Measurements from ENCODE around the gene EGFR.

EGFR gene

DNA sequence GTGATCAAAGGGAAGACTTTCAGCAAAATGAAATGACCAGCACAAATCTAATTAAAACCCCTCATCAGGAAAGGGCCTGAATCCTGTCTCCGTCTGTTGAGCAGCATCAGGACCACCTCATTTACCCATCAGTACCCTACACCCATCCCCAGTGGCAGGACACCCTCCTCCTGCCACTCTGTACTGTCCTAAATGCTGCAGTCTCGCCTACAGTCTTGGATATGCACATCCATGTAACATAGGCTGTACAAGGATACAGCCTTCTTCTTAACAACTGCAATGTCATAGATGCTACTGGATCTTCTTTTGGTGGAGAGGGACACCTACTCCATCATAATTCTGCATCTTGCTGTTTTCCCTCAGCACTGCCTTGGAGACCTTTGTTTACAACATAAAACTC, 206.0 kb downstream of the EGFR start:
- no peak overlapping the region for H3K4me3 ChIP-seq (ENCODE audit: low read depth, low read length)
- TF ChIP-seq CTCF (IDR thresholded peaks at IDR 0.05; ENCODE audit: borderline replicate concordance, insufficient read depth, low read depth, low read length), result no peak

GRCh38 chr7:55230014-55230413, 211.2 kb downstream of the EGFR start:
- TF ChIP-seq CTCF (IDR thresholded peaks at IDR 0.05; ENCODE audit: borderline replicate concordance, insufficient read depth, low read depth, low read length), result no peak
- no peak overlapping the region for H3K4me3 ChIP-seq (ENCODE audit: low read depth, low read length)

DNA sequence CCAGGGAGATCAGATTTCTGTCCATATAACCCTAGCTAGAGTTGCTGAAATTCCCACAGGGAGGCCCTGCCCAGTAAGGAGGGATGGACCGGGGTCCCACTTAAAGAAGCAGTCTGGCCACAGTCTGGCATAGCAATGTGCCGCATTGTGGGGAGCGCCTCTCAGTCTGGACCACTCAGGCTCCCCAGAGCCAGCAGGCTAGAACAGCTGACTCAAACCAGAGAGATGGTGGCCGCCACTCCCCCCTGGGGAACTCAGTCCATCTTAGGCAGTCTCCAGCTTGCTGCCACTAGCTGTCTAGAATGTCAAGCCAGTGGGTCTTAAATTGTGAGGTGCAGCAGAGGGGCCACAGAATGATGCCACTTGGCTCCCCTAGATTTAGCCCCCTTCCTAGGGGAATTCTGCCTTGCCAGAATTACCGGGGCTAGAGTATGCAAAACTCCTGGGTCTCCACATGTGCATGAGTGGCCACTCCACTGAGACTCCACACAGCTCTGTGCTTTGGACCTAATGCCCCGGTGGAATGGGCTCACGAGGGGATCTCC, 213.0 kb downstream of the EGFR start:
- no peak overlapping the region for H3K4me3 ChIP-seq (ENCODE audit: low read depth, low read length)
- no peak for TF ChIP-seq CTCF (IDR thresholded peaks at IDR 0.05; ENCODE audit: borderline replicate concordance, insufficient read depth, low read depth, low read length)

- no peak overlapping the region for H3K4me3 ChIP-seq (ENCODE audit: low read depth, low read length)
- no peak for TF ChIP-seq CTCF (IDR thresholded peaks at IDR 0.05; ENCODE audit: borderline replicate concordance, insufficient read depth, low read depth, low read length)
These were observed 214.2 kb downstream of the EGFR start for GRCh38 chr7:55233001-55233400.

DNA sequence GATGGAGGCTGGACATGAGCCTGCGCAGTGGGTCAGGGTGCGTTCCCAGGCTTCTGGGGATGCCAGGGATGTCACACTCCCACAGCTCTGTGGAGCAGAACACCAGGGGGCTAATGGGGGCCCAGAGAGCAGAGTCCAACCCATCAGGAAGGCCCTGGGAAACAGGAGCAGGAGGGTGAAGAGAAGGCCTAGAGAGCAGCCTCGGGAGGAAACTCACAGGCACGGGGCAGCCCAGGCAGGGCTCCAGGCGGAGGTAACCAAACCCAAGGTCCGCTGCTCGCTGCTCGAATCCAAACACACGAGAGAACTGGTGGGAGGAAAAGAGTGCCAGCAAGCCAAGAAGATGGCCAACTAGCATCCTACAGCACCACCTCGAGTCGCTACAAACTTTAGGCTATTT, 215.6 kb downstream of the EGFR start:
- H3K4me3 ChIP-seq (ENCODE audit: low read depth, low read length), result no peak overlapping the region
- no peak for TF ChIP-seq CTCF (IDR thresholded peaks at IDR 0.05; ENCODE audit: borderline replicate concordance, insufficient read depth, low read depth, low read length)

- TF ChIP-seq CTCF (IDR thresholded peaks at IDR 0.05; ENCODE audit: borderline replicate concordance, insufficient read depth, low read depth, low read length), result no peak
These were observed 216.3 kb downstream of the EGFR start for GRCh38 chr7:55235115-55235514.

DNA sequence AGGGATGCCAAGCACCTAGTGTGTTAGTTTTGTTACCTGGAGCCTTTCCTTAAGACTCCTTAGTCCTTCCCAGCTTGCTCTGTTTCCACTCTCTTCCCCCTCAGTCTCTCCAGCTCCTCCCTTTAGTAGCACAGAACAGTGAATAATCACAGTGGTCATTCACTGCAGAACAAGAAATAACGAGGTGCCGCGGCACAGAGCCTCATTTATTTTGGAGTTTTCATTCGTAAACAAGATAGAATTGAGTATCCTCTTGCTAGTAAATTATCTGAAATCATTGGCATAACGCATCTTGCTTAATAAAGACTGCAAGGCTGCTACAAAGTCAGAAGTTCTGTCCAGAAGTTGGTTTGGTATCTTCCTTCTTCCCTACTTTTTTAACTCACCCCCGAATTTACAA, 217.0 kb downstream of the EGFR start:
- TF ChIP-seq CTCF (IDR thresholded peaks at IDR 0.05; ENCODE audit: borderline replicate concordance, insufficient read depth, low read depth, low read length), result no peak
- H3K4me3 ChIP-seq (ENCODE audit: low read depth, low read length), result no peak overlapping the region

More at GRCh38 chr7:55235115-55235514, 216.3 kb downstream of the EGFR start:
- H3K4me3 ChIP-seq (ENCODE audit: low read depth, low read length), result no peak overlapping the region

All from GM12875 (cell line).